SK-N-SH treated with all-trans-retinoic acid at 6 μM for 48 hours (cell line): ENCODE results near the gene USP46.

Source experiments
- ARNTL ChIP-seq: fragments of 450-650 bp; formaldehyde crosslinking; IDR thresholded peaks from 2 replicates; pipeline ENCODE4 v1.5.0; 2020; ENCODE audit warnings: low read depth, mild to moderate bottlenecking, moderate library complexity, borderline replicate concordance
- CREB5 ChIP-seq: fragments of 250-450 bp; sonication (Bioruptor Pico); IDR thresholded peaks from 2 replicates; pipeline ENCODE4 v1.5.1; 2020; ENCODE audit warnings: low read depth, mild to moderate bottlenecking, moderate library complexity
- CSRNP3 ChIP-seq: fragments of 250-450 bp; sonication (Bioruptor Pico); IDR thresholded peaks from 2 replicates; pipeline ENCODE4 v1.5.1; 2021; ENCODE audit warnings: mild to moderate bottlenecking, moderate library complexity
- ISL1 ChIP-seq: fragments of 250-450 bp; sonication (Bioruptor Pico); IDR thresholded peaks from 2 replicates; pipeline ENCODE4 v2.1.2; 2022; ENCODE audit warnings: mild to moderate bottlenecking, moderate library complexity
- OSR1 ChIP-seq: fragments of 250-450 bp; sonication (Bioruptor Pico); IDR thresholded peaks from 2 replicates; pipeline ENCODE4 v1.8.0; 2022; ENCODE audit warnings: moderate library complexity, mild to moderate bottlenecking, inconsistent platforms
- PATZ1 ChIP-seq: fragments of 250-450 bp; sonication (Bioruptor Pico); IDR thresholded peaks from 2 replicates; pipeline ENCODE4 v1.8.0; 2020; ENCODE audit warnings: mild to moderate bottlenecking, moderate library complexity, borderline replicate concordance
- PPARA ChIP-seq: fragments of 250-450 bp; sonication (Bioruptor Pico); IDR thresholded peaks from 2 replicates; pipeline ENCODE4 v1.5.0; 2020; ENCODE audit warnings: mild to moderate bottlenecking, borderline replicate concordance
- RARB ChIP-seq: fragments of 250-450 bp; sonication (Bioruptor Pico); IDR thresholded peaks from 2 replicates; pipeline ENCODE4 v1.8.0; 2021; ENCODE audit warnings: mild to moderate bottlenecking, moderate library complexity
- TSHZ2 ChIP-seq: fragments of 250-450 bp; sonication (Bioruptor Pico); IDR thresholded peaks from 2 replicates; pipeline ENCODE4 v1.5.0; 2020; ENCODE audit warnings: mild to moderate bottlenecking, moderate library complexity
- ZFP3 ChIP-seq: fragments of 250-450 bp; sonication (Bioruptor Pico); IDR thresholded peaks from 2 replicates; pipeline ENCODE4 v1.5.0; 2020; ENCODE audit warnings: mild to moderate bottlenecking, moderate library complexity
- ZFP30 ChIP-seq: fragments of 450-650 bp; formaldehyde crosslinking; IDR thresholded peaks from 2 replicates; pipeline ENCODE4 v1.5.0; 2022; ENCODE audit warnings: mild to moderate bottlenecking, moderate library complexity

- TF ChIP-seq ZFP3 (CRISPR knock-in tag) (no peak), ARNTL (CRISPR knock-in tag) (no peak), ZFP30 (no peak), CREB5 (CRISPR knock-in tag) (no peak), RARB (CRISPR knock-in tag) (no peak), TSHZ2 (CRISPR knock-in tag) (no peak), PATZ1 (CRISPR knock-in tag) (no peak), CSRNP3 (CRISPR knock-in tag) (no peak), PPARA (no peak), ISL1 (CRISPR knock-in tag) (no peak), OSR1 (no peak)
These were observed 48.0 kb downstream of the USP46 start for GRCh38 chr4:52611030-52611555.
